ENCODE measurements around the gene PCNX2. TPM values are rescaled to one million over a fixed set of nuclear protein-coding genes. Genes with fewer than 3 reads are reported as not detected.

The PCNX2 gene
- total and polyA plus RNA-seq, 10 of the 15 experiments (the other 5 are each of a cell fraction or from before 2014, with no cell fraction given), result 2.1 to 16.4 (median 8.1) TPM

- TF ChIP-seq, protein P1, sequence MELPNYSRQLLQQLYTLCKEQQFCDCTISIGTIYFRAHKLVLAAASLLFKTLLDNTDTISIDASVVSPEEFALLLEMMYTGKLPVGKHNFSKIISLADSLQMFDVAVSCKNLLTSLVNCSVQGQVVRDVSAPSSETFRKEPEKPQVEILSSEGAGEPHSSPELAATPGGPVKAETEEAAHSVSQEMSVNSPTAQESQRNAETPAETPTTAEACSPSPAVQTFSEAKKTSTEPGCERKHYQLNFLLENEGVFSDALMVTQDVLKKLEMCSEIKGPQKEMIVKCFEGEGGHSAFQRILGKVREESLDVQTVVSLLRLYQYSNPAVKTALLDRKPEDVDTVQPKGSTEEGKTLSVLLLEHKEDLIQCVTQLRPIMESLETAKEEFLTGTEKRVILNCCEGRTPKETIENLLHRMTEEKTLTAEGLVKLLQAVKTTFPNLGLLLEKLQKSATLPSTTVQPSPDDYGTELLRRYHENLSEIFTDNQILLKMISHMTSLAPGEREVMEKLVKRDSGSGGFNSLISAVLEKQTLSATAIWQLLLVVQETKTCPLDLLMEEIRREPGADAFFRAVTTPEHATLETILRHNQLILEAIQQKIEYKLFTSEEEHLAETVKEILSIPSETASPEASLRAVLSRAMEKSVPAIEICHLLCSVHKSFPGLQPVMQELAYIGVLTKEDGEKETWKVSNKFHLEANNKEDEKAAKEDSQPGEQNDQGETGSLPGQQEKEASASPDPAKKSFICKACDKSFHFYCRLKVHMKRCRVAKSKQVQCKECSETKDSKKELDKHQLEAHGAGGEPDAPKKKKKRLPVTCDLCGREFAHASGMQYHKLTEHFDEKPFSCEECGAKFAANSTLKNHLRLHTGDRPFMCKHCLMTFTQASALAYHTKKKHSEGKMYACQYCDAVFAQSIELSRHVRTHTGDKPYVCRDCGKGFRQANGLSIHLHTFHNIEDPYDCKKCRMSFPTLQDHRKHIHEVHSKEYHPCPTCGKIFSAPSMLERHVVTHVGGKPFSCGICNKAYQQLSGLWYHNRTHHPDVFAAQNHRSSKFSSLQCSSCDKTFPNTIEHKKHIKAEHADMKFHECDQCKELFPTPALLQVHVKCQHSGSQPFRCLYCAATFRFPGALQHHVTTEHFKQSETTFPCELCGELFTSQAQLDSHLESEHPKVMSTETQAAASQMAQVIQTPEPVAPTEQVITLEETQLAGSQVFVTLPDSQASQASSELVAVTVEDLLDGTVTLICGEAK (IDR thresholded peaks at IDR 0.05; ENCODE audit: borderline replicate concordance), result no peak
- TF ChIP-seq E2F8 (IDR thresholded peaks at IDR 0.05; ENCODE audit: low read depth, partially characterized antibody) (no peak), RFX5 (IDR thresholded peaks at IDR 0.05; ENCODE audit: low read depth, low read length) (no peak), JUND (IDR thresholded peaks at IDR 0.05; ENCODE audit: low read depth, low read length) (no peak), IKZF1 (conservative IDR thresholded peaks at IDR 0.05) (no peak)
Observed at GRCh38 chr1:233337505-233337904, 42.0 kb upstream of the PCNX2 start (continued).

Data from GM12878 (cell line).